WI38 (cell line): Measurements from ENCODE around the gene ISX.

Source experiments
- H3K4me3 ChIP-seq: 2 replicates; pipeline ENCODE4 v1.5.1; 2011; ENCODE audit warnings: low read depth, mild to moderate bottlenecking, control low read depth, low read length
- TF ChIP-seq, protein P1 (sequence below): IDR thresholded peaks from 2 replicates; pipeline ENCODE4 v1.5.1; 2012; ENCODE audit warnings: low read depth, mild to moderate bottlenecking, control low read depth, low read length

The ISX gene

DNA sequence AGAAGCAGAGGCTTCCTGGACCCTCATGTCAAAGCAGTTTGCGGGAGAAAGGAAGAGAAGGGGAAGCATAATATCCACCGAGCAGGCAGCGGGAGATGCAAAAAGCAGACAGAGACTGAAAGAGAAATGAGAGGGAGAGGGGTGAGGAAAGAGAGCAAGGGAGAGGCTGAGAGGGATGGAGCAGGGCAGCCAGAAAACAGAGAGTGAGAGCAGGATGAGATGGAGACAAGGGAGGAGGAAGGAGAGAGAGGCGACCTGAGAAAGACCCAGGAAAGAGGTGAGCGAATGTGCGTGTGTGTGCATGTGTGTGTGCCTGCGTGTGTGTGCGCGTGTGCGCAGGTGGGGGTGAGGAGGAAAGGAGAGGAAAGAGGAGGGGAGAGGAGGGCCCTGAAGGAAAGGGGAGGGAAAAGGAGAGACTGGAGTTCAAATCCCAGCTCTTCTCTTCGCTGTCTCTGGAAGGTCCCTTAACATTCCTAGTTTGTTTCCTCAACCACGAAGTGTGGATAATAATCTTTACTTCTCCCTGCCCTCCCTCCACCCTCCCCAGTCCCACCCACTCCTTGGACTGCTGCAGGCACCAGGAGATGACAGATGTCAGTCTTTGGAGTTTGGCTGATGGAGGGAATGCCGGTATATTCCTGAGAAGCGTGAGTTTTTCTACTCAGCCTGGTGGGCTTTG, 67.9 kb downstream of the ISX start:
- H3K4me3 ChIP-seq: no peak overlapping the region
- TF ChIP-seq, protein P1, sequence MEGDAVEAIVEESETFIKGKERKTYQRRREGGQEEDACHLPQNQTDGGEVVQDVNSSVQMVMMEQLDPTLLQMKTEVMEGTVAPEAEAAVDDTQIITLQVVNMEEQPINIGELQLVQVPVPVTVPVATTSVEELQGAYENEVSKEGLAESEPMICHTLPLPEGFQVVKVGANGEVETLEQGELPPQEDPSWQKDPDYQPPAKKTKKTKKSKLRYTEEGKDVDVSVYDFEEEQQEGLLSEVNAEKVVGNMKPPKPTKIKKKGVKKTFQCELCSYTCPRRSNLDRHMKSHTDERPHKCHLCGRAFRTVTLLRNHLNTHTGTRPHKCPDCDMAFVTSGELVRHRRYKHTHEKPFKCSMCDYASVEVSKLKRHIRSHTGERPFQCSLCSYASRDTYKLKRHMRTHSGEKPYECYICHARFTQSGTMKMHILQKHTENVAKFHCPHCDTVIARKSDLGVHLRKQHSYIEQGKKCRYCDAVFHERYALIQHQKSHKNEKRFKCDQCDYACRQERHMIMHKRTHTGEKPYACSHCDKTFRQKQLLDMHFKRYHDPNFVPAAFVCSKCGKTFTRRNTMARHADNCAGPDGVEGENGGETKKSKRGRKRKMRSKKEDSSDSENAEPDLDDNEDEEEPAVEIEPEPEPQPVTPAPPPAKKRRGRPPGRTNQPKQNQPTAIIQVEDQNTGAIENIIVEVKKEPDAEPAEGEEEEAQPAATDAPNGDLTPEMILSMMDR: no peak

DNA sequence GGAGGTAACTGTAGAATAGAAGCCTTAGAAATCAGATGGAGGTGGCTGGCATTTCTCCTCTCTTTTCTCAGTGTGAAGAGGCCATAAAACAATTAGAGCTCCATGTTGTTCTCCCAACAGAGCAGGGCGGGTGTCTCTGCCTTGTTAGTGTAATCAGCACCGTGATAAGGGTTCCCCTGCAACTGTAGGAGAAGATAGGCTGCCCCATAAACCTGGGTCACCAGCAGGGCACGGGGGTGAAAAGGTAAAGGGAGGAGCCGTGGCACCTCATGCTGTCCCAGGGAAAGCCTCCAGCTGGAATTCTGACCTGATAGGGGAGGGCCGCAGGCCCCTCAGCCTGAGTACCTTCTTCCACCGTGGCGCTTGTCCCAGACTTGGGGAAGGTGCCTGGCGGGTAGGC, 68.7 kb downstream of the ISX start:
- no peak overlapping the region for H3K4me3 ChIP-seq
- TF ChIP-seq, protein P1: no peak

DNA sequence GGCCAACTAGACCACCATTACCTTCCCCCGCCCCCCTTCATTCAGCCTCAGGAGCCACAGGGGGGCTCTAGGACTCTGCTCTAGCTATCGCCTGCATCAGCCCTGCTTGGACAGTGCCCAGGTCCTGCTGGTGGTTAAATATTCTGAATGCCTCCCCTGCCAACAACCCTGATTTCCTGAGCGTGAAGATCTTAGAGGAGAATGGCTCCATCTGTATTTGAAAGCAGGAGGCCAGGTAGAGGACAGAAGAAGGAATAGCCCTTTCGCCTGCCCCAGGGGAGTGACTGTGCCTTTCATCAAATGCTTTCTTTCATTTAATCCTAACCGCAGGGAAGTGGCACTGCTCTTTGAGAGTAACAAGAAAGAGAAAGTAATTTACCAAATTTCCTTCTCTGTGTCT, 69.2 kb downstream of the ISX start:
- no peak overlapping the region for H3K4me3 ChIP-seq
- TF ChIP-seq, protein P1: no peak
